ENCODE data around the gene CUEDC1.

CUEDC1 gene

GRCh38 chr17:57892820-57893595, 62.2 kb downstream of the CUEDC1 start:
- no peak overlapping the region for H3K27ac ChIP-seq (ENCODE audit: low read length)
- H2AFZ ChIP-seq (ENCODE audit: low read length), result no peak overlapping the region
- H3K9me2 ChIP-seq (replicated peaks; ENCODE audit: insufficient read depth, low read length), result no peaks in the 10 kb centered on the region
- no peak overlapping the region for H3K9ac ChIP-seq (ENCODE audit: low read length)
- no peak for DNase-seq
- no peaks in the 10 kb centered on the region for H3F3A ChIP-seq (ENCODE audit: insufficient read depth, low read length)
- H3K9me3 ChIP-seq (replicated peaks; ENCODE audit: insufficient read depth, low read length), result no peaks in the 10 kb centered on the region
- no peak for TF ChIP-seq CTCF (IDR thresholded peaks at IDR 0.05; ENCODE audit: low read length)
- H3K79me2 ChIP-seq (ENCODE audit: low read length), result no peaks in the 10 kb centered on the region
- H3K27me3 ChIP-seq (replicated peaks; ENCODE audit: insufficient read depth, low read length), result no peaks in the 10 kb centered on the region
- H3K4me3 ChIP-seq (ENCODE audit: low read length), result no peak overlapping the region
- no peaks in the 10 kb centered on the region for H3K36me3 ChIP-seq (replicated peaks; ENCODE audit: insufficient read depth, low read length)
- no peaks in the 10 kb centered on the region for H4K20me1 ChIP-seq (ENCODE audit: insufficient read depth, low read length)
- no peaks in the 10 kb centered on the region for H3K4me1 ChIP-seq (ENCODE audit: low read length)
- H3K4me2 ChIP-seq (ENCODE audit: low read depth, low read length), result no peak overlapping the region

- H3K4me2 ChIP-seq (ENCODE audit: low read depth, low read length), result no peak overlapping the region
- no peaks in the 10 kb centered on the region for H3K9me2 ChIP-seq (replicated peaks; ENCODE audit: insufficient read depth, low read length)
- no peak overlapping the region for H3K4me3 ChIP-seq (ENCODE audit: low read length)
- H2AFZ ChIP-seq (ENCODE audit: low read length), result no peak overlapping the region
- H4K20me1 ChIP-seq (ENCODE audit: insufficient read depth, low read length), result no peaks in the 10 kb centered on the region
- H3K27me3 ChIP-seq (replicated peaks; ENCODE audit: insufficient read depth, low read length), result no peaks in the 10 kb centered on the region
- H3K9ac ChIP-seq (ENCODE audit: low read length), result no peak overlapping the region
- H3K9me3 ChIP-seq (replicated peaks; ENCODE audit: insufficient read depth, low read length), result no peaks in the 10 kb centered on the region
- H3K36me3 ChIP-seq (replicated peaks; ENCODE audit: insufficient read depth, low read length), result no peaks in the 10 kb centered on the region
- no peaks in the 10 kb centered on the region for H3K79me2 ChIP-seq (ENCODE audit: low read length)
- DNase-seq, result peak; percentile 73
- no peak overlapping the region for H3K27ac ChIP-seq (ENCODE audit: low read length)
- H3F3A ChIP-seq (ENCODE audit: insufficient read depth, low read length), result no peaks in the 10 kb centered on the region
- no peaks in the 10 kb centered on the region for H3K4me1 ChIP-seq (ENCODE audit: low read length)
- TF ChIP-seq EZH2phosphoT487 (IDR thresholded peaks at IDR 0.05; ENCODE audit: low read length) (no peak), CTCF (IDR thresholded peaks at IDR 0.05; ENCODE audit: low read length) (peak; percentile 97)
Observed at GRCh38 chr17:57892146-57892819, 62.9 kb downstream of the CUEDC1 start.

GRCh38 chr17:57890857-57891232, 64.4 kb downstream of the CUEDC1 start:
- Histone ChIP-seq H3K9me3 (replicated peaks; ENCODE audit: insufficient read depth, low read length) (no peaks in the 10 kb centered on the region), H3K9me2 (replicated peaks; ENCODE audit: insufficient read depth, low read length) (no peaks in the 10 kb centered on the region), H3K4me1 (ENCODE audit: low read length) (no peaks in the 10 kb centered on the region), H3K27me3 (replicated peaks; ENCODE audit: insufficient read depth, low read length) (0 out of 2 replicates have a peak, but pooled peaks cover 6% of the 10 kb centered on the region), H2AFZ (ENCODE audit: low read length) (no peak overlapping the region), H3K79me2 (ENCODE audit: low read length) (no peaks in the 10 kb centered on the region), H3K9ac (ENCODE audit: low read length) (no peak overlapping the region), H3K4me3 (ENCODE audit: low read length) (no peak overlapping the region), H3K4me2 (ENCODE audit: low read depth, low read length) (no peak overlapping the region), H3F3A (ENCODE audit: insufficient read depth, low read length) (no peaks in the 10 kb centered on the region), H3K27ac (ENCODE audit: low read length) (no peak overlapping the region), H4K20me1 (ENCODE audit: insufficient read depth, low read length) (no peaks in the 10 kb centered on the region), H3K36me3 (replicated peaks; ENCODE audit: insufficient read depth, low read length) (no peaks in the 10 kb centered on the region)
- no peak for TF ChIP-seq CTCF (IDR thresholded peaks at IDR 0.05; ENCODE audit: low read length)
- no peak for TF ChIP-seq EZH2 (optimal IDR thresholded peaks at IDR 0.05; ENCODE audit: low read depth, low read length)
- TF ChIP-seq EZH2phosphoT487 (IDR thresholded peaks at IDR 0.05; ENCODE audit: low read length), result no peak
- DNase-seq, result no peak

All from MM.1S (cell line).